Posterior cingulate gyrus (tissue), 11 donors: ENCODE measurements around the gene OTUD7B.
"Not testable (repeated sequence)": the region's sequence is repeated elsewhere in the genome, so short reads cannot be mapped to it uniquely, and the experiment has no call there.

Source experiments
- DNase-seq, 10 donors: peaks; one replicate each; pipeline versions ENCODE4 v3.0.0 to v3.0.0-alpha.2; 2020 to 2021; ENCODE audit warnings: mixed read lengths in 3 of 10
- intact Hi-C: fragments of 100-400 bp; cut with DNase I; formaldehyde crosslinking; loops from one replicate; pipeline ENCODE4 v1.15.1; 2023

The OTUD7B gene

DNA sequence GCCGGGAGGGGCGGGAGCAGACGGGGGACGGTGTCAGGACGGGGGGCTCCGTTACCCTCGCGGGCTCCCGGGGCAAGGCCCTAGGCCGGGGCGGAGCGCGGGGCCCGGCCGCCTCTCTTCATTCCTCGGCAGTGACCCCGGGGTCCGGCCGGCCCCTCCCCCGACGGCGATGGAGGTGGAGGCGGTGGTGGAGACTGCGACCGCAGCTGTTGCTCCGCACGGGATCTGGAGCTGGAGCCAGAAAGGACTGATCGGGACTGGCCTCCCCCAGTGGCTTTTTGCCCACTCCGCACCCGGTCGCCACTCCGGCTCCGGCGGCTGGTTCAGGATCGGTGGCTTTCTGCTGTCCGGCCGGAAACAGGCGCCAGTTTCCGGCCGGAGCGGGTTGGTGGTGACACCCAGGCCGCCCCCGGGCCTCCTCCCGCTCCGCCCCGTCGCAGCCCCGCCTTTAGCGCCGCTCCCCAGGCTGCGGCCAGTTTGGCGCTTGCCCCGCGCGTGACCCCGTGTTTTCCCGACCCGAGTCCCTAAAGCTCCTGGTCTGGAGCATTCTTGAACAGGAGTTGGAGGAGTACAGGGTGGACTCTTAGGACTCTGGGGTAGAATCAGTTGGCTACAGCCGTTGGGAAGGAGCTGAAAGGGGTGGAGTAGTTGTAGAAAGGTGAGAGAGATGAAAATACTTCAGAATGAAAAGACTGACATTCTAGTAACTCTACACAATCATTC, at the start of gene OTUD7B:
Gene OTUD7B, minus strand, starts transcription at position 334 of the 723 bp plus-strand sequence. CDS start 33,216 bp downstream, outside the sequence.
- intact Hi-C loops: loop anchor here (5.0 kb wide), 1 partner anchor 37 kb away; no protein-coding TSS in a partner anchor
- DNase-seq: peak; percentile 82 to 98 (median 88)

DNA sequence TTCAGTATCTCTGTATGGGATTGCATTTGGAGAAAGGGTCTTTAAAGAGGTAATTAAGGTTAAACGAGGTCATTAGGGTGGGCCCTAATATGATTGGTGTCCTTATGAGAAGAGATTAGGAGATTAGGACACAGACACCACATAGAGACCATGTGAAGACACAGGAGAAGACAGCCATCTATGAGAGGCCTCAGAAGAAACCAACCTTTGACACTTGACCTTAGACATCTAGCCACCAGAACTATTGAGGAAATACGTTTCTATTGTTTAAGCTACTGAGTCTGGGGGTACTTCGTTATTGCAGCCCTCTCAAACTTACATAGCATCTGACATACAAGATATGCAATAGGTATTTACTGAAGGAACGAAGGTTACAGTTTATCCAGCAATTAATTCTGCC, 49.7 kb upstream of the OTUD7B start:
- intact Hi-C loops: no loop called here
- DNase-seq: no peak

DNA sequence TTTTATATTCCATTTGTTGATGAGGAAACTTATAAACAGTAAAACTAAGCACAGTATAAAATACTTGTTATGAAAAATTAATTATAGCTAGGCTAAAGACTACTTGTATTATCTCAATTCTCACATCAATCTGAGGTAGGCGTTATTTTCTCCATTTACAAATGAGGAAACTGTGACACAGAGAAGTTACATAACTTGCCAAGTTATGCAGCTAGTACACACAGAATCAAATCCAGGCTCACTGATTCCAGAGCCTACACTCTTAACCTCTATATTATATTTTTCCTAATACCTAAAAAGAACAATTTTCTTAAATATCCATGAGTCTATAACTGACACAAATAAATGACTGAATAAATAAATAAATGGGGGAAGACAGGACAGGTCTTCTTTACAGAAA, 45.9 kb upstream of the OTUD7B start:
- intact Hi-C loops: no loop called here
- DNase-seq: no peak

DNA sequence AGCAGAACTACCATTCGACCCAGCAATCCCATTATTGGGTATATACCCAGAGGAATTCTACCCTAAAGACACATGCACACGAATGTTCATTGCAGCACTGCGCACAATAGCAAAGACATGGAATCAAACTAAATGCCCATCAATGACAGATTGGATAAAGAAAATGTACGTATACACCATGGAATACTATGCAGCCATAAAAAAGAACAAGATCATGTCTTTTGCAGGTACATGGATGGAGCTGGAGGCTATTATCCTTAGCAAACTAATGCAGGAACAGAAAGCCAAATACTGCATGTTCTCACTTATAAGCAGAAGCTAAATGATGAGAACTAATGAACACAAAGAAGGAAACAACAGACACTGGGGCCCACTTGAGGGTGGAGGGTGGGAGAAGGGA, 45.0 kb upstream of the OTUD7B start:
- intact Hi-C loops: not testable (repeated sequence)

DNA sequence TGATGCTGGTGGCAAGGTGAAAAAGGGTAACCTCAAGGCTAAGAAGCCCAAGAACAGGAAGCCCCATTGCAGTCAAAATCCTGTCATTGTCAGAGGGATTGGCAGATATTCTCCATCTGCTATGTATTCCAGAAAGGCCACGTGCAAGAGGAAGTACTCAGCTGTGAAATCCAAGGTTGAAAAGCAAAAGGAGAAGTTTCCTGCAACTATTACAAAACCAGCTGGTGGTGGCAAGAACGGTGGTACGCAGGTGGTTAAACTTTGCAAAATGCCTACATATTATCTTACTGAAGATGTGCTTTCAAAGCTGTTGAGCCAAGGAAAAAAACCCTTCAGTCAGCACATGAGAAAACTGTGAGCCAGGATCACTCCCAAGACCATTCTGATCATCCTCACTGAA, 43.4 kb upstream of the OTUD7B start:
- intact Hi-C loops: no loop called here
- DNase-seq: no peak

More for the DNA sequence above, 45.0 kb upstream of the OTUD7B start:
- DNase-seq: not testable (repeated sequence)

DNA sequence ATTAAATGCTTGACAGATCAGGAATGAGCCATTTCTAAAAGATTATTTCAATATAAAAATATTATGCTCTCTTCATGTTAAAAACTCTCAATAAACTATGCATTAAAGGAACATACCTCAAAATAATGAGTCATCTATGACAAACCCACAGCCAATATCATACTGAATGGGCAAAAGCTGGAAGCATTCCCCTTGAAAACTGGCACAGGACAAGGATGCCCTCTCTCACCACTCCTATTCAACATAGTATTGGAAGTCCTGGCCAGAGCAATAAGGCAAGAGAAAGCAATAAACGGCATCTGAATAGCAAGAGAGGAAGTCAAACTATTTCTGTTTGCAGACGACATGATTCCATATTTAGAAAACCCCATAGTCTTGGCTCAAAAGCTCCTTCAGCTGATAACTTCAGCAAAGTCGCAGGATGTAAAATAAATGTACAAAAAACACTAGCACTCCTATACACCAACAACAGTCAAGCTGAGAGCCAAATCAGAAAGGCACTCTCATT, 41.4 kb upstream of the OTUD7B start:
- intact Hi-C loops, DNase-seq: not testable (repeated sequence)

DNA sequence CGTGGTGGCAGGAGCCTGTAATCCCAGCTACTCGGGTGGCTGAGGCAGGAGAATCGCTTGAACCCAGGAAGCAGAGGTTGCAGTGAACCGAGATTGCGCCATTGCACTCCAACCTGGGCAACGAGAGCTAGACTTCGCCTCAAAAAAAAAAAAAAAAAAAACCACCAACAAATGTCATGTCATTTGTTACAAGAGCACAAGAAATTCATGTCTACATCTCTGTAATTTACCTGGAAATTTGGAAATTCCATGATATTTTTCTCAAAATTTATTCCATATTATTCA, 40.5 kb upstream of the OTUD7B start:
- DNase-seq: no peak
- intact Hi-C loops: no loop called here

DNA sequence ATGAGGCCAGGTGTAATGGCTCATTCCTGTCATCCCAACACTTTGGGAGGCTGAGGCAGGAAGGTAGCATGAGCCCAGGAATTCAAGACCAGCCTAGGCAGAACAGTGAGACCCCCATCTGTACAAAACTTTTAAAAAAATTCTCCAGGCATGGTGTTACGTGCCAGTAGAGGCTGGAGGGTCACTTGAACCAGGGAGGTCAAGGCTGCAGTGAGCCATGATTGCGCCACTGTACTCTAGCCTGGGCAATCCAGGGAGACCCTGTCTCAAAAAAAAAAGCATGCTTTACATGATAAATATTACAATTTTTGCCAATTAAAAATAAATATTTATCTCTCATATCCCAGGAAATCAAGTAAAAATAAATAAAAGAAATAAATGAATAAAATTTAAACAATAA, 39.4 kb upstream of the OTUD7B start:
- intact Hi-C loops: loop anchor here (1.0 to 5.0 kb wide), 2 partner anchors 38 to 88 kb away; partner anchors contain the start of gene OTUD7B

DNA sequence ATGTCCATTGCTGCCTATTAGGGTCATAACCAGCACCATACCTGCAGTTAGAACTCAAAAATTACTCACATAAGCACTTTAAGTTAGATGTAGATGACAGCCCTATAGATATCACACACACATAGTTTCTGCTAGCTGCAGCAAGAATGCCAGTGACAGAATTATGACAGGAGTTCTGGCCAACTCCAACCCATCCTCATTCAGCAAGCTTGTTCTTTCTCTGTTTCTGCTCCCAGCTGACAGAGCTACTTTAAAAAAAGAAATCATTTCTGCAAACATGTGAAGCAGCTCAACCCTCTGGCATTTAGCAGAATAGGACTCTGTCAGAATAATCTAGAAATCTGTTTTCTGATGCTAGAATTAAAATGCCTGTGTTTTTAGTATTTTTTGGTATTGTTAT, 23.8 kb upstream of the OTUD7B start:
- DNase-seq: no peak
- intact Hi-C loops: no loop called here

More for the DNA sequence above, 39.4 kb upstream of the OTUD7B start:
- DNase-seq: no peak

DNA sequence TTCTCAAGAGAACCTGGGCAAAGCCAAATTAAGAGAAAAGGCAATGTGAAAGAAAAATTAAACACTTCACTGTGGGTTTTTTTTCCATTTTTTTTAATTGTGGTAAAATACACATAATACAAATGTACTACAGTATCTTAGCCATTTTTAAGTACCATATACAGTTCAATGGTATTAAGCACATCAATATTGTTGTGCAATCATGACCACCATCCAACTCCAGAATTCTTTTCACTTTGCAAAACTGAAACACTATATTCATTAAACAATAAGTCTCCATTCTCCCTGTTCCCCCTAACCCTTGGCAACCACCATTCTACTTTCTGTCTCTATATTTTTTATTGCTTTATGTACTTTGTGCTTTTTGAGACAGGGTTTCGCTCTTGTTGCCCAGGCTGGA, 17.8 kb upstream of the OTUD7B start:
- intact Hi-C loops: no loop called here
- DNase-seq: no peak

DNA sequence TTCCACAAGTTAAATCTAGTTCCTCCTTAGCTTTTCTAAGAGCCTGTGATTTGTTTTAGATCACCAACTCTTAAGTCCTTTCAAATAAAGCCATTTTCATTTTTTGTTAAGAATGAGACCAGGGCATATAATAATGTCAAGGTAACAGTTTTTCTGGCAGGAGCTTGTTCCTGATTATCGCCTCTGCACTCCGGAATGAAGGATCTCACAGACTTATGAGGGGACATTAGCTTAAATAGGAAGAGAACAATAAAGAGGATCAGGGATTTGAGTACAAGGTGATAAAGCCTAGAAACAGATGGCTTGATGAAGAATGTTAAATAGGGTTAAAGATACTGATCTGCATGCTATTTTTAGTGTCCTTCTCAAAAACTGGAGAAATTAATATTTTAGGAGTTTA, 13.6 kb upstream of the OTUD7B start:
- DNase-seq: no peak
- intact Hi-C loops: no loop called here

DNA sequence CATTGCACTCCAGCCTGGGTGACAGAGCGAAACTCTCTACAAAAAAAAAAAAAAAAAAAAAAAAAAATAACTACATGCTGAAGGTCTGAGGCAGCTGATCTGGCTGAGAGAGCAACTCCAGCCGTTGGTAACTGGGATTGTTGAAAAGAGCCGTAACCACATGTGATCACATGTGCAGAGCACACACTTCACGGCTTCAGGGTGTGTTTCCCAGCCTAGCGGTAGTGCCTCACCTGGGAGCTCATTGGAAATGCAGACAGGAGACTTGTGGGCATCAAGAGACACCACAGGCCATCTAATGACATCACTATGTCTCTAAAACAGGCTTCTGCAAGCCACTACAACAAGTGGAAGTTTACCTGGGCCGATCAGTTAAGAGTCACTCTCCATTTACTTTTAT, 11.8 kb upstream of the OTUD7B start:
- intact Hi-C loops: no loop called here
- DNase-seq: no peak

DNA sequence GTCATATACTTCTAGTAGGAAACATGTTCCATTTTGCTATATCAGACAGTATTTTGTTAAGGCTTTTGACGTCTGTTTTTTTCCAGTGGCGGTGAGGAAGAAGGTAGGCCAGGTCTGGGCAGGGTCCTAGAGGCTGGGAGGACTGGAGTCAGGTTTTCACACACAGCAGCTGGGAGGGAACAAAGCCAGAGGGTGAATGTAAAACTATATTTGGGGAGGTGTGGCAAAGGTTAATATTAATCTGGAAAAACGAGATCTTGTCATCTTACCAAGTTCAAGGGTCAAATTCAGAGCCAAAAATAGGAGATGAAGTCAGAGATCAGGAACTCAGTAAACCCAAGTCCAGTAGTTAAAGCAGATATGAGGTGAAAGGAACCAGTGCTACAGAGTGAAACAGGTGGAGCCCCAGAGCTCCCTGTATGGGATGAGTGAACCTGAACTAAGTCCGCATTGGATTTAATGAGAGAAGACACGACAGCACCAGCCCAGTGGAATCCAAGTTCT, 10.7 kb upstream of the OTUD7B start:
- no peak for DNase-seq
- intact Hi-C loops: no loop called here

DNA sequence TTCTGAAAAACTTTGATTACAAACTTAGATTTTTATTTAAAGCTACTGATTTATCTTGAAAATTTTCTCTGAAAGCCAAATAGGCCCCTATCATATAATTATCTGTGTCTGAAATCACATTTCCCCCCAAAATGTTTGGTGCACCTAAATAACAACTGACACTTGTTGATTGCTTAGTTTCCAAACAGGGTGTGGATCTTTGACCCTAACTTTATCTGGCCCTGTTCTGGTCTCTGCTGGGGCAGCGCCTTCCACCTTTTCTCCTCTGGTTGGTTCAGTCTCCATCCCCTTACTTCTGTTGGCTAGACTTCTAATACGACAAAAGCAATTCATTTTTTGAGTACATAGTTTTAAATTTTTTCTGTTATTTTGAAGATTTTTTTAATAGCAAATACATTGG, 10.2 kb upstream of the OTUD7B start:
- intact Hi-C loops: no loop called here
- DNase-seq: no peak

DNA sequence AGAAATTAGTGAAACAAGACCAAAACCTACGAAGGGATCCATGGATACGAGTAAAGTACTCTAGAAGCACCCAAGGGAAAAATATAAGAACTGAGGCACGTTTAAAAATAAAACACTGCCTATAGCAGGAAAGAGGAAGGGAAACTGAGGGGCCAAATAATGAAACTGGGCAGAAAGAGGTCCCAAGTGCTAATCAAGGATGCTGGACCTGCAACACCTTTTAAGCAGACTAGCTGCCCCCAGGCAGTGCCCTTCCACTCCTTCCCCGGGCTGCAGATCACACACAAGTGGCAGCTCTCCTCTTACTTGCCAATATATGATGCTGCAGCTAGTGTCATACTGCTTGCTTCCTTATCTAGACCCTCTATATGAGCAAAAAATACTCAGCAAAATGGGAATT, 7.6 kb upstream of the OTUD7B start:
- intact Hi-C loops: no loop called here
- no peak for DNase-seq

DNA sequence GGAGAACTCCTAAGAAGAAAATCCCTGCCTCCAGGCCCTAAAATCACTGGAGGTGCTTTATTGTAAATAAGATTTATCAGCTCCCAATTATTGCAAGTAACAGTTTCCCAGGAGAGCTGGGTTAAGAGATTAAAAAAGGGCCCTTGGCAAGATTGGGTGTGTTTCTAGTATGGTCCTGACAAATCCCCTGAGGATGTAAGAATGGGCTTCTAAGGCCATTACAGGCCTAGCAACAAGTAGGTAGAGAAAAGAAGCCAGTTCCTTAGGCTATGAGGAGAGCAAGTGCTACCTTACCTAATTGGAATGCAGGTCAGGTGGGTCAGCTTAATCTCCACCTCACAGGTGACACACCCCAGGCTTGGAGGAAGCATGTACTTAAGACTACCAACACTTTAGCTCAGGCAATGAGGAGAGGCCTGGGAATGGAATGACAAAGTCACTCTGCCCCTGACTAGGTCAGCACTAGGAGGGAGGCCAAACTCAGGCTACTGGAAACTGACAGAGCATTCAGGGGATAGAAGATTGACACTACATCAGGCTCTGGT, 6.8 kb upstream of the OTUD7B start:
- DNase-seq: no peak
- intact Hi-C loops: no loop called here

DNA sequence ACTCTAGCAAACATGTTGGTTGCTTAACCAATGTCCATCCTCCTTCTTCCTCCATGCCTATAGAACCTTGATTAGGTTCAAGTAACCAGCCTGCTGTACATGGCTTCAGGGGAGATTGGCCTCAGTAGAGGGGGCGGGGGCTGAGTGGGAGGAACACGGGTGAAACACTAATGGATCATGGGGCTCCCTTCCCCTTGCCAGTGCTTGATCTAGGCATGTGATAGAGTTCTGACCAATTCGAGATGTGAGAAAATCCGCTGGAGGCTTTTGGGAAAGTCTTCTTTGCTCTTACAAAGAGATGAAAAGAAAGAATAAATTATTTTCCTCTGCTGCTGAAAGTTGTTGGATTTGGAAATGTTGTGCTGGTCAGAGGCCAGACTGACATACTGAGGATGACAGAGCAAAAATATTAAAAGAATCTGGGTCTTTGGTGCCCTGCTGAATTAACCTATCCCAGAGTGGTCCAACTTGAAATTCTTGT, 5.2 kb upstream of the OTUD7B start:
- DNase-seq: no peak
- intact Hi-C loops: no loop called here

DNA sequence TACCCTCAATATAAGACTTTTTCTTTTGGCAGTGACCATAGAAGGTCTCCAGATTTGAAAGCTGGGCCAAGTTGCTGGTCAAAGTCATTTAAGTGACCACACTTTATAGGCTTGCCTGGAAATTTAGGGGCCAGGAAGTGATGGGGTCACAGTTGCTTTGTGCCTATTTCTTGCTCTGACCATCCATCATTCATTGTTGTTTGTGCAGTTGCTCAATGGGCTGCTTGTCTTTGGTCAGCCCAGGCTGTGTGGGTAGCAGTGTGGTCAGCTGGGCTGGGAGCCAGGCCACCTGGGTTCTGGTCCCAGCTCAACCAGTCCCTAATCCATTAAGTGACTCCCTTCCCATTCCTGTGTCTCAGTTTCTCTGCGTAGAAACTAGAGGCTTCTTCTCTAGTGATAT, 2.1 kb upstream of the OTUD7B start:
- intact Hi-C loops: loop anchor here (5.0 kb wide), 1 partner anchor 35 kb away; no protein-coding TSS in a partner anchor
- peak; percentile 68 to 98 (median 86) for DNase-seq

DNA sequence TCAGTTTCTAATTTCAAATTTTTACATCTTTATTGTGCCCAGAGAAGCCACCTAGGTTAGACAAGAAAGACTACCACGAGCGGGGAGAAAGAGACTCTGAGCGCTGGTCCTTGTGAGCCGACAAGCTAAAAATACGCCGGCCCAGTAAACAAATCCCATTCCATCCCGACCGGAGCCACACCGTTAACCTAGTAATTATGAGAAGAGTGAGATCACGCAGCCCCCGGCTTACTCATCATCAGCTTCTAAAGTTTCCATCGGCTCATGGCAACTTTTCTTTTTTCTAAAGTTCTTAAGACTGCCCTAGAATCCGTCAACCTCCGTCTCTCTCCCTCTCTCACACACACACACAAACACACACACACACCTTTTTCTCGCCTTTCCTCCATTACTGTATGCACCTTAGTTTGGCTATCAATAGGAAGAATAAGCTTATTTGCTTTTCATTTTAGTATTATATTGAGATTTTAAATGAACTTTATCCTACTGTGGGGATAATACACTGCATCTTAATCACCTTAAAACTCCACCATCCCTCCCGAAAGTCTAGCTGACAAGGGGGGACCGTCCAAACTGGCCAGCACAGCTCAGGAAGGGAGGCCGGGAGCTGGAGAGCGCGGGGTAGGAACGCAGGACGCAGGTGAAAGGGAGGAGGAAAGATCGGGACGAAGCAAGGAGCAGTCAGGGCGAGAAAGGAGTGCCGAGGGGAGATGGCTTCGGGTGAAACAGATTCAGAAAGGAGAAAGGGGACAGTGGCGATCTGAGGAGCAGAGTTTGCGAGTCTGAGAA, 728 bp downstream of the OTUD7B start:
- intact Hi-C loops: loop anchor here (5.0 kb wide), 2 partner anchors 38 to 47 kb away; no protein-coding TSS in a partner anchor
- peak in 7 of 10 donors; percentile 15 to 77 (median 27) for DNase-seq

DNA sequence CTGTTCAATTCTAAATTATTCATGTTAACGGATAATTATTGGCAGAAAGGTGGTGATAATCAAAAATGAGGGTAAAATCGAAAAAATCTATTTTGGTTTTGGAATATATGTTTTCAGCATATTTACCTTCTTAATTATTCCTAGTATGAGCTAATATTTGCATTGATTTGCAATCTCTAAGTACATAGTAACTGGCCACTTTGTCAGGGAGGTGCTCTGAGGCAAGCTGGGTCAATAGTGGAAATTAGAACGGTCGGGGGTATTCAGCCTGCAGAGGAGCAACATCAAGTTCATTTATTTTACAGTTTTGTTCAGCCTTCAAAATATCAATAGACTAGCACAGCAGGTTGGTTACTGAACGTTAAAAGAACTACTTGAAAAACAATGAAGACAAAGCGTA, 1.8 kb downstream of the OTUD7B start:
- intact Hi-C loops: loop anchor here (5.0 kb wide), 1 partner anchor 46 kb away; no protein-coding TSS in a partner anchor
- DNase-seq: no peak
